Stimulated activated CD8-positive, alpha-beta memory T cell treated with anti-CD3 and anti-CD28 coated beads, Interleukin-2, amount 100 ng/mL, for 48 hours (primary cell): ENCODE measurements around the gene ANKS6.

ENCODE experiments used
- DNase-seq, 2 donors: peaks; one replicate each; pipeline ENCODE4 v3.0.0-alpha.2; 2020; ENCODE audit warnings: low read depth in 2 of 2

ANKS6 gene

GRCh38 chr9:98772364-98773155 lies 23.8 kb downstream of the ANKS6 start:
- no peak for DNase-seq

- DNase-seq = no peak
These were observed 25.0 kb downstream of the ANKS6 start for GRCh38 chr9:98771209-98771874.

- DNase-seq = no peak
These were observed 25.6 kb downstream of the ANKS6 start for GRCh38 chr9:98770717-98771116.

- no peak for DNase-seq
These were observed 28.0 kb downstream of the ANKS6 start for GRCh38 chr9:98768344-98768743.

GRCh38 chr9:98767915-98768314 lies 28.4 kb downstream of the ANKS6 start:
- DNase-seq = no peak

GRCh38 chr9:98767196-98767595 lies 29.2 kb downstream of the ANKS6 start:
- no peak for DNase-seq

GRCh38 chr9:98766586-98766985 lies 29.8 kb downstream of the ANKS6 start:
- no peak for DNase-seq

GRCh38 chr9:98765256-98765655 lies 31.1 kb downstream of the ANKS6 start:
- DNase-seq = no peak

- no peak for DNase-seq
These were observed 32.2 kb downstream of the ANKS6 start for GRCh38 chr9:98763986-98764745.

- DNase-seq = no peak
These were observed 36.1 kb downstream of the ANKS6 start for GRCh38 chr9:98760231-98760630.

- no peak for DNase-seq
These were observed 41.2 kb downstream of the ANKS6 start for GRCh38 chr9:98755006-98755618.

GRCh38 chr9:98751210-98751609 lies 45.1 kb downstream of the ANKS6 start:
- DNase-seq = no peak

- no peak for DNase-seq
These were observed 45.8 kb downstream of the ANKS6 start for GRCh38 chr9:98750364-98751060.

- DNase-seq = no peak
These were observed 48.9 kb downstream of the ANKS6 start for GRCh38 chr9:98747476-98747875.

- no peak for DNase-seq
These were observed 50.9 kb downstream of the ANKS6 start for GRCh38 chr9:98745470-98745869.

- DNase-seq = no peak
These were observed 52.3 kb downstream of the ANKS6 start for GRCh38 chr9:98743818-98744611.

- DNase-seq = no peak
These were observed 53.0 kb downstream of the ANKS6 start for GRCh38 chr9:98743329-98743728.

- no peak for DNase-seq
These were observed 53.8 kb downstream of the ANKS6 start for GRCh38 chr9:98742325-98743280.

GRCh38 chr9:98740226-98740881 lies 56.0 kb downstream of the ANKS6 start:
- no peak for DNase-seq
